Activated naive CD4-positive, alpha-beta T cell treated with anti-CD3 and anti-CD28 coated beads, Interleukin-2, amount 50 U/mL, for 72 hours (primary cell): ENCODE results near the gene TLR1. TPM values are rescaled to one million over a fixed set of nuclear protein-coding genes. Genes with fewer than 3 reads are reported as not detected.
A peak's percentile ranks its signal among the peaks of the same experiment; 100 is the strongest.

ENCODE experiments used
- ATAC-seq, 2 donors: fragments of 150-1000 bp; cut with Tn5 transposase; 2 replicates each; pipeline ENCODE4 v1.10.0; 2021; ENCODE audit warnings: mild to moderate bottlenecking in 2 of 2, moderate library complexity in 2 of 2
- DNase-seq, 2 donors: peaks; one replicate each; pipeline ENCODE4 v3.0.0; 2021 to 2022; ENCODE audit warnings: low spot score in 2 of 2
- H3K27ac Mint-ChIP-seq, 2 donors: one replicate each; pipeline ENCODE4 v1.8.0; 2022; ENCODE audit warnings: mild to moderate bottlenecking in 2 of 2, mixed read lengths in 2 of 2
- H3K36me3 Mint-ChIP-seq, 2 donors: one replicate each; pipeline ENCODE4 v1.8.0; 2022; ENCODE audit warnings: mixed read lengths in 2 of 2
- H3K9me3 Mint-ChIP-seq, 2 donors: one replicate each; pipeline ENCODE4 v1.8.0; 2022; ENCODE audit warnings: mixed read lengths in 2 of 2
- total RNA-seq, 2 donors: library from RNA; stranded (reverse); gene quantifications; one replicate each; pipeline ENCODE4 v1.2.3, GENCODE V29; 2022

TLR1 gene, protein sequence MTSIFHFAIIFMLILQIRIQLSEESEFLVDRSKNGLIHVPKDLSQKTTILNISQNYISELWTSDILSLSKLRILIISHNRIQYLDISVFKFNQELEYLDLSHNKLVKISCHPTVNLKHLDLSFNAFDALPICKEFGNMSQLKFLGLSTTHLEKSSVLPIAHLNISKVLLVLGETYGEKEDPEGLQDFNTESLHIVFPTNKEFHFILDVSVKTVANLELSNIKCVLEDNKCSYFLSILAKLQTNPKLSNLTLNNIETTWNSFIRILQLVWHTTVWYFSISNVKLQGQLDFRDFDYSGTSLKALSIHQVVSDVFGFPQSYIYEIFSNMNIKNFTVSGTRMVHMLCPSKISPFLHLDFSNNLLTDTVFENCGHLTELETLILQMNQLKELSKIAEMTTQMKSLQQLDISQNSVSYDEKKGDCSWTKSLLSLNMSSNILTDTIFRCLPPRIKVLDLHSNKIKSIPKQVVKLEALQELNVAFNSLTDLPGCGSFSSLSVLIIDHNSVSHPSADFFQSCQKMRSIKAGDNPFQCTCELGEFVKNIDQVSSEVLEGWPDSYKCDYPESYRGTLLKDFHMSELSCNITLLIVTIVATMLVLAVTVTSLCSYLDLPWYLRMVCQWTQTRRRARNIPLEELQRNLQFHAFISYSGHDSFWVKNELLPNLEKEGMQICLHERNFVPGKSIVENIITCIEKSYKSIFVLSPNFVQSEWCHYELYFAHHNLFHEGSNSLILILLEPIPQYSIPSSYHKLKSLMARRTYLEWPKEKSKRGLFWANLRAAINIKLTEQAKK
- 1 to 10 TPM; 1.1 to 3.2 TPM for total RNA-seq

- Mint-ChIP-seq H3K27ac (peak within 1 kb of the TSS; percentile 91 to 96), H3K36me3 (peaks cover 32 to 38% of the 10 kb centered on the region in 2 donors), H3K9me3 (peaks cover 24 to 28% of the 10 kb centered on the region in 2 donors)
- no peak for DNase-seq
- peak; percentile 44 to 87 for ATAC-seq
These were observed at the start of gene TLR1 for GRCh38 chr4:38804654-38805295. Gene TLR1 (minus strand): TSS chr4:38804791. CDS start chr4:38798831, 5,960 bp downstream.

DNA sequence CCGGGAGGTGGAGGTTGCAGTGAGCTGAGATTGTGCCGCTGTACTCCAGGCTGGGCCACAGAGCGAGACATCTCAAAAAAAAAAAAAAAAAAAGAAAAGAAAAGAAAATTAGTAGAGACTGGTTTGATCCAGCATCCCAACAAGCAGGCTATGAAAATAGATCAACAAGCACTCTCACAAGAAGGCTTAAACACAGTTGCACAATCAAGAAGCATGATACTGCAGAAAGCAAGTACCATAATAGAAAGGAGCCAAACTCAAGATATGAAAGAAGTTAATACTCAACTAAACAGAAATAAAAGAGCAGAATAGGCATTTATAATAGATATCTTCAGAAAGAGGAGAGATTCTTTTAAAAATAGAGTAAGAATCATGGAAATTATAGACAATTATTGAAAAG lies 41.4 kb upstream of the TLR1 start:
- DNase-seq = no peak
- Mint-ChIP-seq H3K27ac (no peak overlapping the region), H3K9me3 (peaks cover 21 to 23% of the 10 kb centered on the region in 2 donors), H3K36me3 (peaks cover 22 to 23% of the 10 kb centered on the region in 2 donors)
- ATAC-seq = no peak

- H3K36me3 Mint-ChIP-seq = peaks cover 0 to under 1% of the 10 kb centered on the region in 2 donors
- peak overlapping the region in 1 of 2 donors; percentile 70 for H3K27ac Mint-ChIP-seq
- ATAC-seq = no peak
- H3K9me3 Mint-ChIP-seq = peaks cover 6 to 7% of the 10 kb centered on the region in 2 donors
- DNase-seq = no peak
These were observed 38.4 kb upstream of the TLR1 start for GRCh38 chr4:38842994-38843393.

GRCh38 chr4:38837849-38838248 lies 33.3 kb upstream of the TLR1 start:
- no peak overlapping the region for H3K27ac Mint-ChIP-seq
- peaks cover 13 to 20% of the 10 kb centered on the region in 2 donors for H3K36me3 Mint-ChIP-seq
- peaks cover 8 to 15% of the 10 kb centered on the region in 2 donors for H3K9me3 Mint-ChIP-seq
- DNase-seq (no peak), ATAC-seq (peak; percentile 33 to 52)

- H3K27ac Mint-ChIP-seq = no peak overlapping the region
- peak in 1 of 2 donors; percentile 55 for ATAC-seq
- DNase-seq = no peak
- H3K36me3 Mint-ChIP-seq = peaks cover 13 to 20% of the 10 kb centered on the region in 2 donors
- peaks cover 8 to 15% of the 10 kb centered on the region in 2 donors for H3K9me3 Mint-ChIP-seq
These were observed 32.7 kb upstream of the TLR1 start for GRCh38 chr4:38837334-38837733.

- no peak for ATAC-seq
- no peak for DNase-seq
- no peak overlapping the region for H3K27ac Mint-ChIP-seq
- peaks cover 13 to 20% of the 10 kb centered on the region in 2 donors for H3K36me3 Mint-ChIP-seq
- H3K9me3 Mint-ChIP-seq = peaks cover 8 to 15% of the 10 kb centered on the region in 2 donors
These were observed 30.0 kb upstream of the TLR1 start for GRCh38 chr4:38834570-38834969.

DNA sequence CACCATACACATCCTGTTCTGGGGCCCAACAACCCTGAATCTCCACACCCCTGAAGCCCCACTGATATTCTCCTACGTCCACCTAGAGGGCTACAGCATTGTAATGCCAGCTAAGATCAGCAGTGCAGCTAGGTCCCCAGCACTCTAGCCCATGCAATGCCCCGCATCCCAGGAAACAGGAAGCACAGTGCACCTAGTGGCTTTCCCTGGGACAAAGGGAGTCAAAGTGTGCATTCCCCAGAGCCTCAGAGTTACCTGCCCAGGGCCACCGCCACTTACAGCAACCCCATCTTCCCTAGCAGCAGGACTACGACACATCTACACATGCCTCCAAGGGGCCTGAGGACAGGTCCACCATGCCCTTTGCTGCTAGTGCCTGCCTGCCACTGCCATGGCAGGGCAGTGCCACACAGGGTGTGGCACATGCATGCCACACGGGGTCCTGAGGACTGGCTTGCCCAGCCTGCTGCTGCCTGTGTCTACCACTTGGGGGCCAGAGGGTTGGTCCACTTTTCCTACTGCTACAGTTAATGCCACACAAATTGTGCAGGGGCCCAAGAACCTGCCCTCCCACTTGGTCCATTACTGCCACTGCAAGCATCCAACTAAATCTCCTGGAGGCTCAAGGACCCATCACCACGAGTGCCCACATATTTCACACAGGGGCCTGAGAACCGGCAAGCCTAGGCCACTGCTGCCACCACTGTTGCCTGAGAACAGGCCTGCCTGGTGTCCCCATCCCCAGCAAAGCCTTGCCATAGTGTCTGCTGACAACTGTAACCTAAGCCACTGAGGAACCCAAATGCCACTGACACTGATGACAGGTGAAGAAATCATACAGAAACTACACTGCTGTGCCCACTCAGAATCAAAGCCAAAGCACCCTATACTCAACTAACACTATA lies 28.3 kb upstream of the TLR1 start:
- no peak for DNase-seq
- peaks cover 13 to 20% of the 10 kb centered on the region in 2 donors for H3K36me3 Mint-ChIP-seq
- peaks cover 8 to 15% of the 10 kb centered on the region in 2 donors for H3K9me3 Mint-ChIP-seq
- no peak for ATAC-seq
- H3K27ac Mint-ChIP-seq = no peak overlapping the region

- DNase-seq (no peak), ATAC-seq (no peak)
- peaks cover 13 to 18% of the 10 kb centered on the region in 2 donors for H3K36me3 Mint-ChIP-seq
- no peak overlapping the region for H3K27ac Mint-ChIP-seq
- H3K9me3 Mint-ChIP-seq = peaks cover 8 to 15% of the 10 kb centered on the region in 2 donors
These were observed 27.6 kb upstream of the TLR1 start for GRCh38 chr4:38832206-38832605.

DNA sequence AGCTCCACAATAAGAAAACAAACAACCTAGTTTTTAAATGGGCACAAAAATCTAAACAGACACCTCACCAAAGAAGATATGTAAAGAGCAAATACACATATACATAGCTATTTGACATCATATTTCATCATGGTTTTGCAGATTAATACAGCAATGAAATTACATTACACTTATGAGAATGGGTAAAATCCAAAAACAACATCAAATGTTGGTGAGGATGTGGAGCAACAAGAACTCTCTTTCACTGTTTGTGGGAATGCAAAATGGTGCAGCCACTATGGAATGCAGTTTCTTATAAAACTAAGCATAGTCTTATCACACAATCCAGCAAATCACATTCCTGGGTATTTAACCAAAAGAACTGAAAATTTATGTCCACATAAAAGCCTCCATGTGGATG lies 27.1 kb upstream of the TLR1 start:
- Mint-ChIP-seq H3K27ac (no peak overlapping the region), H3K9me3 (peaks cover 8 to 15% of the 10 kb centered on the region in 2 donors), H3K36me3 (peaks cover 12 to 13% of the 10 kb centered on the region in 2 donors)
- ATAC-seq (no peak), DNase-seq (no peak)

DNA sequence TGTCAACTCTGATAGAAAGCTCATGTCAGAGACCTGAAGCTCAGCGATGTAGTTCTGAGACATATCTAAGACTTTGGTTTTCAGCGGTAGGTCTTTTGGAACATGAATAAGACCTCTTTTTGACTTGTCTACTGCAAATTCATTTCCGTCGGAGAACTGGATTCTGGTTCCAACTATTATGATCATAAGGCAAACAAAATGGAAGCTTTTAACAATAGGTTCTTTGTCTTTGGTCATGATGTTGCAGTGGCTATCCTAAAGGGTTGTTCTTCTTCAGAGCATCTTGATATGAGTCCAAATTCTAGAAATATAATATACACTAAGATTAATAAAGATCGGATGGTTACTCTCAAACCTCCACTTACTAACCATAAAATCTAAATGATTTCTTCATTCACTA lies 24.6 kb upstream of the TLR1 start:
- no peak for DNase-seq
- ATAC-seq = no peak
- Mint-ChIP-seq H3K36me3 (peaks cover under 1 to 16% of the 10 kb centered on the region in 2 donors), H3K27ac (no peak overlapping the region), H3K9me3 (peaks cover 6 to 18% of the 10 kb centered on the region in 2 donors)

- Mint-ChIP-seq H3K27ac (no peak overlapping the region), H3K9me3 (peaks cover 16 to 29% of the 10 kb centered on the region in 2 donors), H3K36me3 (peaks cover 13 to 28% of the 10 kb centered on the region in 2 donors)
- DNase-seq = no peak
- ATAC-seq = no peak
These were observed 19.2 kb upstream of the TLR1 start for GRCh38 chr4:38823766-38824165.

- no peak for DNase-seq
- Mint-ChIP-seq H3K36me3 (peaks cover 13 to 28% of the 10 kb centered on the region in 2 donors), H3K9me3 (peaks cover 16 to 29% of the 10 kb centered on the region in 2 donors), H3K27ac (no peak overlapping the region)
- ATAC-seq = no peak
These were observed 18.2 kb upstream of the TLR1 start for GRCh38 chr4:38822748-38823303.

DNA sequence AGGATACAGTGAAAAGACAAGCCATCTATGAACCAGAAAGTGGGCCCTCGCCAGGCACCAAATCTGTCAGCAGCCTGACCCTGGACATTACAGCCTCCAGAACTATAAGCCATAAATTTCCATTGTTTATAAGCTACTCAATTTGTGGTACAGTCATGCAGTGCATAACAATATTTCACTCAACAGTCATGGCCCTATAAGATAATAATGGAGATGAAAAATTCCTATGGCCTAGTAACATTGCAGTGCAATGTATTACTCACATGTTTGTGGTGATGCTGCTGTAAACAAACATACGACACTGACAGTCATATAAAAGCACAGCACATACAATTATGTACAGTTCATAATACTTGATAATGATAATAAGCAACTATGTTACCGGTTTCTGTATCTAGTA lies 17.1 kb upstream of the TLR1 start:
- peaks cover 16 to 29% of the 10 kb centered on the region in 2 donors for H3K9me3 Mint-ChIP-seq
- DNase-seq (no peak), ATAC-seq (no peak)
- no peak overlapping the region for H3K27ac Mint-ChIP-seq
- H3K36me3 Mint-ChIP-seq = peaks cover 13 to 28% of the 10 kb centered on the region in 2 donors

DNA sequence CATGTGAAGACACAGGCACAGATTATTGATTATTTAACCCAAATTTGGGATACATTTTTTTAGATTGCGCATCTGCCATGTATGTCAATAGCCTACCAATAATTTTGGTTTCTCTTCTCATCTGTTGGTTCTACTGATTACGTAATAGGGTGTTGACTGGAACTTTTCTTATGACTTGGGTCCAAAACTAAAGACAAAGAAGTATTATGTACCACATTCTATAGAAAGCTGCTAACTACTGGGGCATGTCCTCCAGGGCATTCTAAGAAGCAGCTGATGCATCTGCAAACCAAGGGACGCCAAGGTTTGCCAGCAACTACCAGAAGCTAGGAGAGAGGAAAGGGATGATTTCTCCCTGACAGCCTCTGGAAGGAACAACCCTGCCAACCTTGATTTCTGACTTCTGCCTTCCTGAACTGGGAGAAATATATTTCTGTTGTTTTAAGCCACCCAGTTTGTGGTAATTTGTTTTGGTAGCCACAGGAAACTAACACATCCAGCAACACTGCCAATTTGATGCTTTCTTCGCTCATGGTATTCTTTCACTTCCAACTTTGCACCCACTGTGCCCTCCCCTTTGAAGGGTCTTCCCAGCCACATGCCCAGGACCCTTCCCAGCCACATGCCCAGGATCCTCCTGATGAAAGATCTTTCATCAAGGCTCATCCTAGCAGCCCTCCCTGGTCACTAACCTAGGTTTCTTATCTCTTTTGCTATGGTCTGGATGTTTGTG lies 15.9 kb upstream of the TLR1 start:
- peaks cover 13 to 22% of the 10 kb centered on the region in 2 donors for H3K36me3 Mint-ChIP-seq
- ATAC-seq = no peak

DNA sequence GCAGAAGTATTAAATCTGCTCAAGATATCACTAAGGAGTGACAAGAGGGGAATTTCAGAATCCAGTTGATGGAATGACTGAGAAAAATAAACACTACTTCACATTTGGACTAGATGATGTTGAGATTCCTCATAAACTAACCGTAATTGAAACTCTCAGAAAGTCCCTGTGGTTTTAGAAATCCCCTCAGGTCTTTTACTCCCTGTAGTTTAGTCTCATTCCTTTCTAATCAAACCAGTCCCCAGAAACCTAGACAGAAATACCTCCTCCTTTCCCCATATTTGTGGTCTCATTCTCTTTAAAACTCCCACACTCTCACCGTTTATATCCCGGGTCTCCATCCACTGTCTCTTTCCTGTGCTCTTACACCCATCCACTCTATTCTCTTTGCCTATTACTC lies 15.0 kb upstream of the TLR1 start:
- H3K36me3 Mint-ChIP-seq = peaks cover 16 to 26% of the 10 kb centered on the region in 2 donors
- ATAC-seq = peak; percentile 66 to 80
- peaks cover 10 to 29% of the 10 kb centered on the region in 2 donors for H3K9me3 Mint-ChIP-seq
- peak overlapping the region in 1 of 2 donors; percentile 30 for H3K27ac Mint-ChIP-seq
- no peak for DNase-seq

More for the DNA sequence above, 15.9 kb upstream of the TLR1 start:
- no peak for DNase-seq
- H3K27ac Mint-ChIP-seq = peak overlapping the region in 1 of 2 donors; percentile 30
- peaks cover 10 to 25% of the 10 kb centered on the region in 2 donors for H3K9me3 Mint-ChIP-seq
